Measurements from ENCODE around the gene SACS.
"Not testable (repeated sequence)": the region's sequence is repeated elsewhere in the genome, so short reads cannot be mapped to it uniquely, and the experiment has no call there.

Gene SACS

DNA sequence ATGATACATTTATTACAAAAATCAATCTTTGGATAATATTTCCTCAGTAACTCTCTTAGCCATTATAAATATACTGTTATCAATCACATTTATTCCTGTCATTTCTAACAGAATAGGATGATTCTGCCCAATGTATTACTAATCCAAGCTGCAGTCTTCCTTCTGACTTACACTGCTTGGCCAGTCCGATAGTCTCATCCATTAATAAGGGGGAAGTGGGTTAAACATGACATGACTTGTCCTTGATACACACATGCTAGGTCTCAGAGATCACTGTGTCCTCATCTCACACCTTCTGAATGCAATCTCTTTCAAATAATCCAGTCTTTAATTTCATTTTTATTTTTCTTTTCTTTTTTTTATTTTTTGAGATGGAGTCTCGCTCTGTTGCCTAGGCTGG is 18.8 kb downstream of the SACS start:
- DNase-seq (ENCODE audit: low spot score): no peak

DNA sequence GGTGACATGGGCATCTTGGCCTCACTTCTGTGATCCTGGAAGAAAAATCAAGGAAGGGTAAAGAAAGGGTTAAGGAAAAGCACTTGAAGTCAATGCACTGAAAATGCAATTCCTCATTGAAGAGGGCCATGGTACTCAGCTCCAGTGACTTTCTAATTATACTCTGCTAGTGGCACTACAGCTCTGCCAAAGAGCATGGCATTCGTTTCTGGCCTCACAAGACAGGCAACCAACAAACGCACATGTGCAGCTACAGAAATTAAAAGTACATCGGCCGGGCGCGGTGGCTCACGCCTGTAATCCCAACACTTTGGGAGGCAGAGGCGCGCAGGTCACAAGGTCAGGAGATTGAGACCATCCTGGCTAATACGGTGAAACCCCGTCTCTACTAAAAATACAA is 21.8 kb downstream of the SACS start:
- no peak for DNase-seq (ENCODE audit: low spot score)

- no peak for DNase-seq (ENCODE audit: low spot score)
Measured at GRCh38 chr13:23411220-23411619, 22.3 kb downstream of the SACS start.

DNA sequence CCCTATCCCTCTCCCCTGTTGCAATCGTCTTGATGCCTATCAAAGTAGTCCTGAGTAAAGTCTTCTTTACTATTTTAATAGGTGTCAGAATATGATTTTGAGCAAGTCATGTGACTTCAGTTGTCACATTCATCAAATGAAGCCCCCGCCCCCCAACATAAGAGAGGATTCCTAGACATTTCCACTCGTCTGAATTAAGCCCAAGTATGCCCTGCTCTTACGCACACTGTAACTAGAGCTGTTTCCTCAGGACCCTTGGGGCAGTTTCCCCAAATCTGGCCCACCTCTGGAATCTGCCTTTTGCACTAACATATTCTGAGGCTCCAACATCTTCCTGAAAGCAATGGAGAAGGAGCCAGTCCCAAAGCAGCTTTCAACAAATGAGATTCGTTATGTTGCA is 25.5 kb downstream of the SACS start:
- no peak for DNase-seq (ENCODE audit: low spot score)

DNA sequence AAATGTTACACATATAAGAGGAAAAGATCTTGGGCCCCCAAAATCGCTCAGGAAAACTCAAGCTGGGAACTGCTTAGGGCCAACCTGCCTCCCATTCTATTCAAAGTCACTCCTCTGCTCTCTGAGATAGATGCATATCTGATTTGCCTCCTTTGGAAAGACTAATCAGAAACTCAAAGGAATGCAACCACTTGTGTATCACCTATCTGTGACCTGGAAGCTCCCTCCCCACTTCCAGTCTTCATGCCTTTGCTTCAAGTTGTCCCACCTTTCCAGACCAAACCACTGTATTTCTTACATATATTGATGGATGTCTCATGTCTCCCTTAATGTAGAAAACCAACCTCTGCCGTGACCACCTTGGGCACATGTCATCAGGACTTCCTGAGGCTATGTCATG is 32.3 kb downstream of the SACS start:
- not testable (repeated sequence) for DNase-seq (ENCODE audit: low spot score)

GRCh38 chr13:23399347-23399746 is 34.2 kb downstream of the SACS start:
- no peak for DNase-seq (ENCODE audit: low spot score)

- no peak for DNase-seq (ENCODE audit: low spot score)
Measured at GRCh38 chr13:23394821-23395220, 38.7 kb downstream of the SACS start.

- DNase-seq (ENCODE audit: low spot score): no peak
Measured at GRCh38 chr13:23392925-23393645, 40.4 kb downstream of the SACS start.

DNA sequence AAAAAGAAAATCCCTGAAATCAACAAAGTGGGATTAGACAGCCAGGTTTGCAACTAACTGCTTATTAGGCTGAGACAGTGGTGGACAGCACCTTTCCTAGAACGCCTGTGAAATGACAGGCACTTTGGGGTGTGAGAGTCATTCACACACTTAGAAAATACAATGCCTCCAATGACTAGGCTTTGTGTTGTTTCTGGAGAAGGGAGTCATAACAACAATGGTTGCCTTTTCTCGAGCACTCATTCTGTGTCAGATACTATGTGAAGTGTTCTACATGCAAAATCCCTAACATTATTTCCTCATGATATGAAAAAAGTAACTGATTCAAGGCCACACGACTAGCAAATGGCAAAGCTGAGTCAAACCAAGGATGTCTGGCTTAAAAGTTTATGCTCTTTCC is 41.2 kb downstream of the SACS start:
- DNase-seq (ENCODE audit: low spot score): no peak

DNA sequence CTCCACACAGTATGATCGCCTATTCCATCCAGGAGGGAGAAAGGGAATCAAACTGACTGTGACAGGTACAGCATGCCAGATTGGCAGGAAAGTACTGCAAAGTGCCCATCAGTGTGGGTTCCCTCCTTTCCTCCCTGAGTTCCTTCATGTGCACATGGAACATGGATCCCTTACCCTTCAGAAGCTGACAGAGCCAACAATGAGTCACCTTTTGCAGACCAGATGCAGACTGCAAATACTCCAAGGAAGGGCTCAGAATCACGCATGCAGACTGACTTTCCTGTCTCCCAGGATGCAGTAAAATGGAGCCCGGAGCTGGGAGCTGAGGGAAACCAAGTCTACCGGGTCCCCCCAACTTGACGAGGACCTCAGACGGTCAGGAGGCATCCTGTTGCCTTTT is 41.8 kb downstream of the SACS start:
- DNase-seq (ENCODE audit: low spot score): no peak

DNA sequence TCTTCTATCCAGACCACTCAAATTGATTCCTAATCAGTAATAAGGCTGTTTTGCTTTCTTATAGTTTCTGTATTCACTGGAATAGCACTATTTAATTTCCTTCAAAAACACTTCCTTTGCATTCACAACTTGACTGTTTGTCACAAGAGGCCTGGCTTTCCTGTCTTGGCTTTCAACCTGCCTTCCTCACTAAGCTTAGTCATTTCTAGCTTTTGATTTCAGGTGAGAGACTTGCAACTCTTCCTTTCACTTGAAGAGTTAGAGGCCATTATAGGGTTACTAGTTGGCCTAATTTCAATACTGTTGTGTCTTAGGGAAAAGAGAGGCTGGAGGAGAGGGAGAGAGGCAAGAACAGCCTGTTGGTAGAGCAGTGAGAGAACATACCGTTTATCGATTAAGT is 47.0 kb downstream of the SACS start:
- DNase-seq (ENCODE audit: low spot score): no peak

- no peak for DNase-seq (ENCODE audit: low spot score)
Measured at GRCh38 chr13:23385931-23386330, 47.6 kb downstream of the SACS start.

GRCh38 chr13:23384111-23384510 is 49.4 kb downstream of the SACS start:
- DNase-seq (ENCODE audit: low spot score): peak; percentile 17

GRCh38 chr13:23383151-23383550 is 50.4 kb downstream of the SACS start:
- no peak for DNase-seq (ENCODE audit: low spot score)

GRCh38 chr13:23381866-23382265 is 51.6 kb downstream of the SACS start:
- no peak for DNase-seq (ENCODE audit: low spot score)

- DNase-seq (ENCODE audit: low spot score): no peak
Measured at GRCh38 chr13:23380534-23380933, 53.0 kb downstream of the SACS start.

- peak; percentile 83 for DNase-seq (ENCODE audit: low spot score)
Measured at GRCh38 chr13:23377983-23378632, 55.4 kb downstream of the SACS start.

GRCh38 chr13:23377579-23377978 is 55.9 kb downstream of the SACS start:
- DNase-seq (ENCODE audit: low spot score): no peak

DNA sequence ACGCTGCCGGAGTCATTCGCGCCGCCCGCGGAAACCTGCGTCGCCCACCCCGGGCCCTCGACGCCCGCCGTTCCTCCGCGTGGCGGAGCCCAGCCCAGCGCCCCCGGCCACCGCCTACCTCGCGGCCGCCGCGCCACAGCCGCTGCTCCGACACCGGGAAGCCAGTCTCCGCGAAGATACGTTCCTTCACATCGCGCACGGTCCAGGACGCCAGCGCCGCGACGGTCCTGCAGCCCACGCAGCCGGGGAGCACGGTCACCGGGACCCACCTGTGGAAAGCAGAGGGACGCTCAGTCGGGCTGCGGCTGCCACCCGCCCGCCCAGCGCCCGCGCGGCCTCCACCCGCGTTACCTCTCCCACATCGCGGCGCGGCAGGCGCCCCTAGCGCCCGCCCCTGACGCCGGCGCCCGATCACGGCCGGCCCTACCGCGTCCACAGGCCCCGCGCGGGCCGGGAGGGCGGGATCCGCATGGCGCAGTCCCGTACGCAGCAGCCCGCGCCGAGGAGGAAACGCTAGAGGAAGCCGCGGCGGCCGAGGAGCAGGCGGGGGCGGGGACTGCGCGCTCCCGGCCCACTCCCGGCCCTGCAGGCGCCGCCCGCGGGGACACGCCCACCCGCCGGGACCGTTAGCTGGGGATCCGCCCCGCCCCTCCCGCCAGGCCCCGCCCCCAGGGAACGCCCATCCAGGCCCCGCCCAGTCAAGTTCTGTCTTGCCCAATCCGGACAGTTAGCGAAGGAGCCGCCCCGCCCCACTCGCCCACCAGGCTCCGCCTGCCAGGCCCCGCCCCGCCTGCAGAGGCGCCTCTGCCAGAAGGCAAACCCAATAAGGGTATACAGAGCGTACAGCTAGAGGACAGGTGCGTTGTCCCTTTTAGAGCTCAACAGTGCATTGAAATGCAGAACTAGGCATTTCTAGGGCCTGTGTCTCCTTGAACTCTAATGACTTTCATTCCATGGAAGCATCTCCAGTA is 58.2 kb downstream of the SACS start:
- DNase-seq (ENCODE audit: low spot score): peak; percentile 97

DNA sequence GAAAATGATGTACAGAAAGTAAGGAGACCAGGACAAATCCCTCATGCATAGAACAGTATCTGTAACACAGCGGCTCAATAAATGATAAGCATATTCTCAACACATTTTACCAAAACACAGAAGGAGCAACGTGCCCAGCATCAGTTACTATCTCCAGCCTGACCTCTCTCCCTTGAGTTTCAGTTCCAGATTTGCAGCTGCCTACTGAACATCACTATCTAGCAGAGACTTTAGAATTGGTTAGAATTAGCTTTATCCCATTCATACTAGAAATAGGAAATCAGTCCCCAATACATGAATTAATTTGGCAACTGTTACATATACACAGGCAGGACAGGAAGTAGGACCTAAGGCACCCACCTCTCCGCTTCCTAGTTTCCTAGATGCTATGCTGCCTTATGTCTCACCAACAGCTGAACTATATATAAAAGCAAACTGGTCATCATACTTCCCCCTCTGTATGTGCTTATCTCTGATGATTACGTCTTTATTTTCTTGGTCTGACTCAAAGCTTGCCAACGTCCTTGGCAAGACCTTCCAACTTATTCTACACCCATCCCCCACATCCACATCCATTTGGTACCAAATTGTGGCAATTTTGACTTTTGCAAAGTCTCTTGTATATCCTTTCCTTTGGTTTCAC is 61.1 kb downstream of the SACS start:
- DNase-seq (ENCODE audit: low spot score): no peak

GRCh38 chr13:23367907-23368306 is 65.6 kb downstream of the SACS start:
- no peak for DNase-seq (ENCODE audit: low spot score)

DNA sequence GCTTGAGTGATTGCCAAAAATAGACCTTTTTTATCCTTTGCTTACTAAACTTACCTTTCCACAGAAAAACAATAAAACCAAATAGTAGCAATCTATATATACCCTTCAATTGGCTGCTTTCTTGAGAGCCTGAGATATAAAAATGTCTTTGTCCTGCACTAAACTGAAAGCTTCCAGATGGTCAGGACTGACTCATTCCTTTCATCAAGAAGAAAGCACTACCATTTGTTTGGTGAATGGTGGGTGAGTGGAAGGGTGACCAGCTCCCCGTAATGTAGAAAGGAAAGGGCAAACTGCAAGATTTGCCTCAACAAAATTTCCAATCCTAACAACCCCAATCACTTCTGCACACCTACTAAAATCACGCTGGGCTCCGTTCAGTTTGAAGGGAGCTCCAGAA is 67.8 kb downstream of the SACS start:
- DNase-seq (ENCODE audit: low spot score): no peak
